OCI-LY3 (cell line): ENCODE data around the gene SAMD7.

Experiments used
- EZH2phosphoT487 ChIP-seq: fragments of 200-600 bp; shearing (Covaris generic); IDR thresholded peaks from 2 replicates; pipeline ENCODE4 v1.6.1; 2018; ENCODE audit warnings: antibody characterized with exemption, mixed run types, low read depth
- TF ChIP-seq, protein P1 (sequence below): fragments of 200-600, 300-600 bp; sonication (generic); IDR thresholded peaks from 2 replicates; pipeline ENCODE4 v1.5.1; 2014; ENCODE audit warnings: antibody characterized with exemption, low read length, low read depth

DNA sequence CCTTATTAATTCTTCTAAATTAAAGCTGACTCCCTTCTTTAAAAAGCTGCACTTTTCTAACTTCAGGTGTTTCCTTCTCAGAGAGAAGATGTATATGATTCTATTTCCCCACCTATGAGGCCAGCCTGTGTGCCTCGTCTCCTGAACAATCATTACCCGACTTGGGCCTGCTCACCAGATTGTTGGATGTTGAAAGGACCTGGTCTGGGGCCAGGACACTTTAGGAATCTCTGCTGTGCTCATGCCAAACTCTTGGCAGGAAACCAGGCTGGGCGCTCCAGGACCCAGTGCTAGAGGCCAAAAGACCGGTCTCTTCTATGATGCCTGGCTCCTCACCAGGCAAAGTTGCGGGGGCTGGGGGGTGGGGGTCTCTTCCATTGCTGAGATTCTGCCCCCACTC is 24.7 kb upstream of the SAMD7 start:
- TF ChIP-seq, protein P1, sequence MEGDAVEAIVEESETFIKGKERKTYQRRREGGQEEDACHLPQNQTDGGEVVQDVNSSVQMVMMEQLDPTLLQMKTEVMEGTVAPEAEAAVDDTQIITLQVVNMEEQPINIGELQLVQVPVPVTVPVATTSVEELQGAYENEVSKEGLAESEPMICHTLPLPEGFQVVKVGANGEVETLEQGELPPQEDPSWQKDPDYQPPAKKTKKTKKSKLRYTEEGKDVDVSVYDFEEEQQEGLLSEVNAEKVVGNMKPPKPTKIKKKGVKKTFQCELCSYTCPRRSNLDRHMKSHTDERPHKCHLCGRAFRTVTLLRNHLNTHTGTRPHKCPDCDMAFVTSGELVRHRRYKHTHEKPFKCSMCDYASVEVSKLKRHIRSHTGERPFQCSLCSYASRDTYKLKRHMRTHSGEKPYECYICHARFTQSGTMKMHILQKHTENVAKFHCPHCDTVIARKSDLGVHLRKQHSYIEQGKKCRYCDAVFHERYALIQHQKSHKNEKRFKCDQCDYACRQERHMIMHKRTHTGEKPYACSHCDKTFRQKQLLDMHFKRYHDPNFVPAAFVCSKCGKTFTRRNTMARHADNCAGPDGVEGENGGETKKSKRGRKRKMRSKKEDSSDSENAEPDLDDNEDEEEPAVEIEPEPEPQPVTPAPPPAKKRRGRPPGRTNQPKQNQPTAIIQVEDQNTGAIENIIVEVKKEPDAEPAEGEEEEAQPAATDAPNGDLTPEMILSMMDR = no peak
- TF ChIP-seq EZH2phosphoT487 = no peak
